ENCODE results near the gene FADS6. TPM values are rescaled to one million over a fixed set of nuclear protein-coding genes. Genes with fewer than 3 reads are reported as not detected.

The FADS6 gene
- total and polyA plus RNA-seq, 2 donors from 2014 or later, result not detected

DNA sequence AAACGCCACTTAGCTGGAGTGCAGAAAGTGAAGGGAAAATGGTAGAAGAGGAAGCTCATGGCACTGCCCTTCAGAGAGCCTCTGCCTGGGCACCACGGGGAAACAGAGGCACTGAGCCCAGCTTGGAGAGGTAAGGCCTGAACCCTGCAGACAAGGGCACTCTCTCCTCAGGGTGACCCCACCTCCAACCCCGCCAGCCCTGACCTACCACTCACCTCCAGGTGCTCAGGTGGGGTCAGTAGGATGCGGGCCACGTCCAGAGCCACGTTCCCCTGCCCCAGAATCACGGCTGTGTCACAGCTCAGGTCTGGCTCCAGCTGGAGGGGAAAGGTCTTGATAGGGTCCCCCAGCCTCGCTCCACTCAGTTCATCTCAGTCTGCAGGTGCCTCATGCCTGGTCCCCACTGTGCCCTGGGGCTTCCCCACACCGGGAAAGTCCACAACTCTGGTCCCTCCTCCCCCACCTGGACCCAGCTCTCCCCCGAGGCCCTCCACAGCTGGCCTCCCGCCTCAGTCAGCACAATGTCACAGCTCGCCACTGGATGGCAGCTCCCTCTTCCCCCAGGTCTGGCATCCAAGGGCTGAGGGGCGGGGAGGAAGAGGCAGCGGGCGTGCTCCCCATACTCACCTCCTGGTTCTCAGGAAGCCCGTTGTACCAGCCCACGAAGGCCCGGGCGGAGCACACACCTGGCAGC, 27.8 kb downstream of the FADS6 start:
- Histone ChIP-seq H3K9ac (ENCODE audit: low read length in 3 of 3) (no peak overlapping the region), H3K36me3 (ENCODE audit: control insufficient read depth in 2 of 3, insufficient read depth in 3 of 3, low read length in 3 of 3) (no peaks in the 10 kb centered on the region), H3K9me3 (ENCODE audit: control insufficient read depth in 2 of 3, insufficient read depth in 1 of 3, low read length in 3 of 3) (no peaks in the 10 kb centered on the region), H3K4me3 (ENCODE audit: low read length in 3 of 3) (no peak overlapping the region), H3K27ac (ENCODE audit: low read depth in 2 of 2, low read length in 2 of 2) (no peak overlapping the region), H3K4me1 (ENCODE audit: control insufficient read depth in 2 of 3, insufficient read depth in 2 of 3, low read depth in 1 of 3, low read length in 3 of 3) (peaks cover 0 to 5% (median 2%) of the 10 kb centered on the region in 3 donors), H3K27me3 (ENCODE audit: control insufficient read depth, insufficient read depth, low read length) (no peaks in the 10 kb centered on the region)
- intact Hi-C loops (cut with DNase I), result loop anchor here (10.0 kb wide), 1 partner anchor 121 kb away; the partner anchor contains the start of gene NHERF1
- FAIRE-seq (no peak), DNase-seq (no peak)
- TF ChIP-seq, protein P1, sequence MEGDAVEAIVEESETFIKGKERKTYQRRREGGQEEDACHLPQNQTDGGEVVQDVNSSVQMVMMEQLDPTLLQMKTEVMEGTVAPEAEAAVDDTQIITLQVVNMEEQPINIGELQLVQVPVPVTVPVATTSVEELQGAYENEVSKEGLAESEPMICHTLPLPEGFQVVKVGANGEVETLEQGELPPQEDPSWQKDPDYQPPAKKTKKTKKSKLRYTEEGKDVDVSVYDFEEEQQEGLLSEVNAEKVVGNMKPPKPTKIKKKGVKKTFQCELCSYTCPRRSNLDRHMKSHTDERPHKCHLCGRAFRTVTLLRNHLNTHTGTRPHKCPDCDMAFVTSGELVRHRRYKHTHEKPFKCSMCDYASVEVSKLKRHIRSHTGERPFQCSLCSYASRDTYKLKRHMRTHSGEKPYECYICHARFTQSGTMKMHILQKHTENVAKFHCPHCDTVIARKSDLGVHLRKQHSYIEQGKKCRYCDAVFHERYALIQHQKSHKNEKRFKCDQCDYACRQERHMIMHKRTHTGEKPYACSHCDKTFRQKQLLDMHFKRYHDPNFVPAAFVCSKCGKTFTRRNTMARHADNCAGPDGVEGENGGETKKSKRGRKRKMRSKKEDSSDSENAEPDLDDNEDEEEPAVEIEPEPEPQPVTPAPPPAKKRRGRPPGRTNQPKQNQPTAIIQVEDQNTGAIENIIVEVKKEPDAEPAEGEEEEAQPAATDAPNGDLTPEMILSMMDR (IDR thresholded peaks at IDR 0.05; ENCODE audit: borderline replicate concordance, extremely low read depth, insufficient read depth), result no peak

DNA sequence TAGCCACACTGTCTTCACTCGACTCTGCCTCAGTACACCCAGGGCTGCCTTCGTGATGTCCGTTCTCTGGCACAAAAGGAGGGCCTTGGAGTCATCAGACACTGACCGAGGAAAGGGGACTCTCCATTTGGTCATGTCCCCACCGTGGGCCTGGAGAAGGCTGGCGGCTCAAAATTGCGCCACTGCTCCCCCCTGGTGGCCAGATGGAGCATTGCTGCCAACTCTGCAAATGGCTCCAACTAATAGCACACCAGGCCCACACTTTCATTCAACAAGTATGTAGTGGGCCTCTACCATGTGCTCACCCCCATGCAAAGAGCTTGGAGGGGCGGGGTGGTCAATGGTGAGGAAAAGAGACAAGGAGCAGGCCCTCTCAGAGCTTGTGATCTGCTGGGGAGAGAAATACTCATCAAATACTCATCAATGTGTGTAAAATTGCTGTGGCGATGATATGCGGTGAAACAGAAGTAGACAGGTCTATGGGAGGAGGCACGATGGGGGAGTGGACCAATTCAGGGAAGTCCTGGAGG, 28.5 kb downstream of the FADS6 start:
- H3K36me3 ChIP-seq (ENCODE audit: control insufficient read depth in 2 of 3, insufficient read depth in 3 of 3, low read length in 3 of 3), result no peaks in the 10 kb centered on the region
- H3K27ac ChIP-seq (ENCODE audit: low read depth in 2 of 2, low read length in 2 of 2), result no peak overlapping the region
- TF ChIP-seq, protein P1 (IDR thresholded peaks at IDR 0.05; ENCODE audit: borderline replicate concordance, extremely low read depth, insufficient read depth), result peak; percentile 98
- H3K27me3 ChIP-seq (ENCODE audit: control insufficient read depth, insufficient read depth, low read length), result peaks cover 3% of the 10 kb centered on the region
- H3K4me1 ChIP-seq (ENCODE audit: control insufficient read depth in 2 of 3, insufficient read depth in 2 of 3, low read depth in 1 of 3, low read length in 3 of 3), result peaks cover 0 to 5% (median 2%) of the 10 kb centered on the region in 3 donors
- no peak overlapping the region for H3K4me3 ChIP-seq (ENCODE audit: low read length in 3 of 3)
- intact Hi-C loops (cut with DNase I), result loop anchor here (5.0 to 10.0 kb wide), 2 partner anchors 73 to 120 kb away; partner anchors contain the start of gene NHERF1
- no peaks in the 10 kb centered on the region for H3K9me3 ChIP-seq (ENCODE audit: control insufficient read depth in 2 of 3, insufficient read depth in 1 of 3, low read length in 3 of 3)
- H3K9ac ChIP-seq (ENCODE audit: low read length in 3 of 3), result no peak overlapping the region
- FAIRE-seq, result no peak
- peak in 4 of 5 donors; percentile 74 to 88 (median 84) for DNase-seq

DNA sequence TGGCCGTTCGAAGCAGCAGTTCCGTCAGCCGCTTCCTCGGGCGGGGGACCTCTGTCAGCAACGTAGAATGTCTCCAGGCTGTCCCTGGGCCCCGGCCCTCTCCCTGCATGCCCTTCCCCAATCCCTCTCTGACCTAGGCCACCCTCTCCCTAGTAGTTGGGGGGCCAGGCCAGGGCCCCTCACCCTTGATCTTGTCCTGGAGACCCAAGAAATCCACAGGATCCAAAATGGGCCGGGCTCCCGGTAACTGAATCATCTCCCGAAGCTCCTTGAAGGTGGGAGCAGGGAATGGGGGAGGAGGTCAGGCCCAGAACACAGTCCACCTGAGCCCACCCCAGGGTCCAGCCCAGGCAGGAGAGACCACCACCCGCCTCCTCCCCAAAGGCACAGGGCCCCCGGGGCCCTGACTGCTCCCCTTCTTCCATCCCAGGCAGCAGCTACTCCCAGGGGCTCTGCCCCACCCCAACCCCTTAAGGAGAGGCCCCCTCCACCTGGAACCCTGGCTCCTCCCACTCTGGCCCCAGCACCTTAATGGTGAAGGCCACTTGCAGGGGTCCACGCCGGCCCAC, 29.1 kb downstream of the FADS6 start:
- no peak for FAIRE-seq
- Histone ChIP-seq H3K27ac (ENCODE audit: low read depth in 2 of 2, low read length in 2 of 2) (no peak overlapping the region), H3K4me1 (ENCODE audit: control insufficient read depth in 2 of 3, insufficient read depth in 2 of 3, low read depth in 1 of 3, low read length in 3 of 3) (peaks cover 0 to 5% (median 2%) of the 10 kb centered on the region in 3 donors), H3K9me3 (ENCODE audit: control insufficient read depth in 2 of 3, insufficient read depth in 1 of 3, low read length in 3 of 3) (no peaks in the 10 kb centered on the region), H3K36me3 (ENCODE audit: control insufficient read depth in 2 of 3, insufficient read depth in 3 of 3, low read length in 3 of 3) (no peaks in the 10 kb centered on the region), H3K4me3 (ENCODE audit: low read length in 3 of 3) (no peak overlapping the region), H3K9ac (ENCODE audit: low read length in 3 of 3) (no peak overlapping the region), H3K27me3 (ENCODE audit: control insufficient read depth, insufficient read depth, low read length) (peaks cover 3% of the 10 kb centered on the region)
- no peak for DNase-seq
- intact Hi-C loops (cut with DNase I), result loop anchor here (5.0 to 10.0 kb wide), 2 partner anchors 72 to 120 kb away; partner anchors contain the start of gene NHERF1
- TF ChIP-seq, protein P1 (IDR thresholded peaks at IDR 0.05; ENCODE audit: borderline replicate concordance, extremely low read depth, insufficient read depth), result no peak

Data from kidney (tissue), 14 donors.